ENCODE measurements around the gene YAF2.

DNA sequence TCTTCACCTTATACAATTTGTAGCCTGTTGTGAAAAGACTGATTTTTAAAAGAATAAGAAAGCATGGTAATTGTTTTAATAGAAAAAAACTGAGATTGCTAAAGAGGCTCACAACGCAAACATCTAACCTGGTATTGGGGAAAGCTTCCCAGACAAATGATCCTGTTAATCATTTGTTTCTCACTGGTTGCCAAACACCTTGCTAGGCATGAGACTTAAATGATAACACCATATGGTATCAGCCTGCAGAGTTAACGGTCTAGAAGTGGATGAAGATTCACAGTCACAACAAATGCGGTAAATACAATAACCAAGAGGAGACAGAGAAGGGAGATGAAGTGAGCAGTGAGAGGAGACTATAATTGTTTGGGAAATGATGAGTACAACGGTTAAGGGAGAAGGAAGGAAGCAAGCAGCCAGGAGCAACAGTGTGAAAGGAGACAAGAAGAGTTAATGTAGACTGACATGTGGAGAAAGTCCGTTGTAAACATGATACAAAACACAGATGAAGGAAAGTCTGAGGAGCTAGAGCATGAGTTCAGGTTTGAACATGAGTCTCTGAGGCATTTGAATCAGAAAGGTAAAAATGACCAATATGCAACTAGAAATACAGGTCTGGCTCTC is 113.2 kb downstream of the YAF2 start:
- TF ChIP-seq, protein P1, sequence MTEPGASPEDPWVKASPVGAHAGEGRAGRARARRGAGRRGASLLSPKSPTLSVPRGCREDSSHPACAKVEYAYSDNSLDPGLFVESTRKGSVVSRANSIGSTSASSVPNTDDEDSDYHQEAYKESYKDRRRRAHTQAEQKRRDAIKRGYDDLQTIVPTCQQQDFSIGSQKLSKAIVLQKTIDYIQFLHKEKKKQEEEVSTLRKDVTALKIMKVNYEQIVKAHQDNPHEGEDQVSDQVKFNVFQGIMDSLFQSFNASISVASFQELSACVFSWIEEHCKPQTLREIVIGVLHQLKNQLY (CRISPR knock-in tag; IDR thresholded peaks at IDR 0.05): no peak
- TF ChIP-seq TAF1 (CRISPR knock-in tag; IDR thresholded peaks at IDR 0.05): no peak

Measured in HepG2 (cell line).